ENCODE measurements around the gene INHBE. TPM values are rescaled to one million over a fixed set of nuclear protein-coding genes. Genes with fewer than 3 reads are reported as not detected.

Gene INHBE
- total RNA-seq, 3 donors from 2014 or later, result 0.24 to 0.27 TPM; not detected in 1

DNA sequence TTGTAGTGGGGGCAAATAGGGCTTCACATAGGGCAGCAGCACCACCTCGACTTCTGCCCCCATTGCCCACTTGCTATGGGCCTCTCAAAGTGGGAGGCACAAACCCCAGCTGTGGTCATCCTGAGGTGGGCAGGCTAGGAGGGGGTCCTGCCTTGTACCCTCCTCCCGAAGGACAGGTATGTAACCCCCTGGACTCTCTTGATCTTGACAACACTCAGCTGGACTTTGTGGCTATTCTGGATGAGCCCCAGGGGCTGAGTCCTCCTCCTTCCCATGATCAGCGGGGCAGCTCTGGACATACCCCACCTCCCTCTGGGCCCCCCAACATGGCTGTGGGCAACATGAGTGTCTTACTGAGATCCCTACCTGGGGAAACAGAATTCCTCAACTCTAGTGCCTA, 16.6 kb downstream of the INHBE start:
- no peaks in the 10 kb centered on the region for H3K27me3 Mint-ChIP-seq (ENCODE audit: low read depth)
- no peak overlapping the region for H3K4me3 Mint-ChIP-seq
- ATAC-seq, result no peak
- no peak for DNase-seq
- H3K9me3 Mint-ChIP-seq, result no peaks in the 10 kb centered on the region
- peaks cover 39% of the 10 kb centered on the region for H3K4me1 Mint-ChIP-seq (ENCODE audit: low read depth)
- H3K36me3 Mint-ChIP-seq (ENCODE audit: insufficient read depth), result peaks cover 32% of the 10 kb centered on the region

- Mint-ChIP-seq H3K9me3 (no peaks in the 10 kb centered on the region), H3K4me3 (no peak overlapping the region), H3K4me1 (ENCODE audit: low read depth) (peaks cover 47% of the 10 kb centered on the region), H3K27me3 (ENCODE audit: low read depth) (no peaks in the 10 kb centered on the region), H3K36me3 (ENCODE audit: insufficient read depth) (peaks cover 32% of the 10 kb centered on the region)
- no peak for DNase-seq
- ATAC-seq, result no peak
These were observed 17.3 kb downstream of the INHBE start for GRCh38 chr12:57472391-57472790.

DNA sequence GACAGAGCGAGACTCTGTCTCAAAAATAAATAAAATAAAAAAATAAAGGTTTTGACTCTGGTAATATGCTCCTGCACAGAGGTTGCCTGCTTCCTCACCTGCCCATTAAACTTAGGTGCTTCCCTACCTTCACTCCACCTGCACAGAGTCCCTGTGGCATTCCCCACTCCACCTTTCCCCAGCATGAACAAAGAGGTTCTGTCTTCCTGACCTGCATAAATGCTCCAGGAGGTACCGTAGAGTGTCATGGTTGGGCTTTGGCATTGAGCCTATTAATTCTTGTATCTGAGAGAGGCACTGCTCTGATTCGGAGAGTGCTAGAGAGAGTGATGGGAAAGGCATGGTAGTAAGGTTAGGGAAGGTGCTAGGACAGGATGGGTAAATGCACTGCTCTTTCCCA, 18.3 kb downstream of the INHBE start:
- Mint-ChIP-seq H3K4me3 (no peak overlapping the region), H3K36me3 (ENCODE audit: insufficient read depth) (peaks cover 22% of the 10 kb centered on the region), H3K27me3 (ENCODE audit: low read depth) (no peaks in the 10 kb centered on the region), H3K4me1 (ENCODE audit: low read depth) (peaks cover 54% of the 10 kb centered on the region), H3K9me3 (no peaks in the 10 kb centered on the region)
- no peak for ATAC-seq
- no peak for DNase-seq

- Mint-ChIP-seq H3K9me3 (no peaks in the 10 kb centered on the region), H3K4me3 (peak overlapping the region; percentile 59), H3K36me3 (ENCODE audit: insufficient read depth) (peaks cover 20% of the 10 kb centered on the region), H3K27me3 (ENCODE audit: low read depth) (no peaks in the 10 kb centered on the region), H3K4me1 (ENCODE audit: low read depth) (peaks cover 59% of the 10 kb centered on the region)
- no peak for ATAC-seq
- no peak for DNase-seq
These were observed 18.8 kb downstream of the INHBE start for GRCh38 chr12:57473886-57474285.

DNA sequence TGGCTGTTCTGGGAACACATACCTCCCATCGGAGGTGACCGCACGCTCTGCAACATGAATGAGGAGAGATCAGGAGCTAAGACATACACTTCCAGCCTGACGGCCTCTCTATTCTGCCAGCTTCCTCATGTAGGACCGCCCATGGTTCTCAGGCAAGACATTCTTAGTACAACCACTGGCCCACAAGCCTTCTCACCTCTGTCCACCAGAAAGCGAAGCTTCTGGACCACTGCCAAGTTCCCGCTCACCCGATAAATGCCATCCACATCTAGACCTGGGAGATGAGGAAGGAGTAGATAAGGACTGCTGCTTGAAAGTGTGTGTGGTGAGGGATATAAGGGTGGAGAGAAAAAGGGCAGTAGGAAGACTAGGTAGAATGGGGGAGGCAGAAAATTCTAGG, 19.3 kb downstream of the INHBE start:
- H3K4me1 Mint-ChIP-seq (ENCODE audit: low read depth), result peaks cover 65% of the 10 kb centered on the region
- ATAC-seq, result no peak

GRCh38 chr12:57474862-57475261, 19.8 kb downstream of the INHBE start:
- Mint-ChIP-seq H3K4me1 (ENCODE audit: low read depth) (peaks cover 69% of the 10 kb centered on the region), H3K4me3 (peak overlapping the region; percentile 59), H3K36me3 (ENCODE audit: insufficient read depth) (peaks cover 17% of the 10 kb centered on the region), H3K9me3 (no peaks in the 10 kb centered on the region), H3K27me3 (ENCODE audit: low read depth) (no peaks in the 10 kb centered on the region)
- DNase-seq (no peak), ATAC-seq (no peak)

More for the DNA sequence above, 19.3 kb downstream of the INHBE start:
- H3K36me3 Mint-ChIP-seq (ENCODE audit: insufficient read depth), result peaks cover 17% of the 10 kb centered on the region
- no peaks in the 10 kb centered on the region for H3K9me3 Mint-ChIP-seq
- H3K4me3 Mint-ChIP-seq, result peak overlapping the region; percentile 59
- DNase-seq, result no peak
- H3K27me3 Mint-ChIP-seq (ENCODE audit: low read depth), result no peaks in the 10 kb centered on the region

- H3K4me1 Mint-ChIP-seq (ENCODE audit: low read depth), result peaks cover 75% of the 10 kb centered on the region
- no peak for DNase-seq
These were observed 20.4 kb downstream of the INHBE start for GRCh38 chr12:57475271-57476161.

DNA sequence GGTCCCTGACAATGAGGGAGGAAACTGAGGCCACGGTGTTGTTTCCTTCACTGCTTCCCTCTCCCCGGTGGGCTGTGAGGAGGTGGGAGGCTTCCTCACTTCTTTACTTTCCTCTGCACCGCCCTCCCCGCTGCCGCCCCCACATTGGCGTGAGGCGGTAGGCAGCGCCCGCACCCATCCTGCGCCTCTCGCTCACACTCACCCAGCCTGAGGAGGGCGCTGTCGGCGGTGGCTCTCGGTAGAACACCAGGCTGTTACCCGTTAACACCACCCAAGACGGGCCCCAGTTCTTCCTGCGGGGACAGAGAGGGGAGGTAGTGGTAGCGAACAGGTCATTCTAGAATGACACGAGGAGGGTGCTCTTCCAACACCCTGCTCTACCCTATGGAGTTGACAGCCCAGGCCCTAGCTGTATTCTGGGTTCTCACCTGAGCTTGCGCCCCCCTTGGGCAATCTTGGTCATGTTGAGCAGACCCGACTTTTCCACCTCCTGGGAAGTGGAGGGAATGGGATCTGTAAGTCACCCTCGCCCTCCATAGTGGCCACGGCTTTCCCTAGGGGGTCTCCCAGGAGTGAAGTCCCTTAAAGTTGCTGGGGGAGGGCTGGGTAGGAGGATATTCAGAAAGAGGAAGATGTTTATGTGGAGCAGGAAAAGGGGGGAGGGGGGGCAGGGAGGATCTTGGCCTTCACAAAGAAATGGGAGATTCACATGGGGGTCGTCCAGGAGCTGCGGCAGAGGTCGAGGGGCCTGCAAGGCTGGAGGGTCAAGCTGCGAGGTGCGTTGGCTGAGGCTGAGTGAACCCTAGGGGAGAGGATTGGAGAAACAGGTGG, 21.3 kb downstream of the INHBE start:
- ATAC-seq, result peak; percentile 49 to 55
- Mint-ChIP-seq H3K27me3 (ENCODE audit: low read depth) (no peaks in the 10 kb centered on the region), H3K4me3 (peak overlapping the region; percentile 91), H3K9me3 (no peaks in the 10 kb centered on the region), H3K36me3 (ENCODE audit: insufficient read depth) (peaks cover 17% of the 10 kb centered on the region), H3K4me1 (ENCODE audit: low read depth) (peaks cover 84% of the 10 kb centered on the region)
- DNase-seq, result peak; percentile 67

More at GRCh38 chr12:57475271-57476161, 20.4 kb downstream of the INHBE start:
- peak; percentile 0 to 1 for ATAC-seq
- no peaks in the 10 kb centered on the region for H3K9me3 Mint-ChIP-seq
- no peaks in the 10 kb centered on the region for H3K27me3 Mint-ChIP-seq (ENCODE audit: low read depth)
- H3K4me3 Mint-ChIP-seq, result peak overlapping the region; percentile 91
- H3K36me3 Mint-ChIP-seq (ENCODE audit: insufficient read depth), result peaks cover 17% of the 10 kb centered on the region

- peak overlapping the region; percentile 91 for H3K4me3 Mint-ChIP-seq
- H3K27me3 Mint-ChIP-seq (ENCODE audit: low read depth), result no peaks in the 10 kb centered on the region
- DNase-seq (no peak), ATAC-seq (no peak)
- peaks cover 14% of the 10 kb centered on the region for H3K36me3 Mint-ChIP-seq (ENCODE audit: insufficient read depth)
- H3K9me3 Mint-ChIP-seq, result no peaks in the 10 kb centered on the region
- peaks cover 87% of the 10 kb centered on the region for H3K4me1 Mint-ChIP-seq (ENCODE audit: low read depth)
These were observed 22.0 kb downstream of the INHBE start for GRCh38 chr12:57476993-57477709.

GRCh38 chr12:57477710-57478681, 22.9 kb downstream of the INHBE start:
- peaks cover 81% of the 10 kb centered on the region for H3K4me1 Mint-ChIP-seq (ENCODE audit: low read depth)
- peaks cover 14% of the 10 kb centered on the region for H3K36me3 Mint-ChIP-seq (ENCODE audit: insufficient read depth)
- ATAC-seq, result peak; percentile 42 to 46
- H3K27me3 Mint-ChIP-seq (ENCODE audit: low read depth), result no peaks in the 10 kb centered on the region
- DNase-seq, result peak; percentile 50
- H3K9me3 Mint-ChIP-seq, result no peaks in the 10 kb centered on the region
- peak overlapping the region; percentile 91 for H3K4me3 Mint-ChIP-seq

DNA sequence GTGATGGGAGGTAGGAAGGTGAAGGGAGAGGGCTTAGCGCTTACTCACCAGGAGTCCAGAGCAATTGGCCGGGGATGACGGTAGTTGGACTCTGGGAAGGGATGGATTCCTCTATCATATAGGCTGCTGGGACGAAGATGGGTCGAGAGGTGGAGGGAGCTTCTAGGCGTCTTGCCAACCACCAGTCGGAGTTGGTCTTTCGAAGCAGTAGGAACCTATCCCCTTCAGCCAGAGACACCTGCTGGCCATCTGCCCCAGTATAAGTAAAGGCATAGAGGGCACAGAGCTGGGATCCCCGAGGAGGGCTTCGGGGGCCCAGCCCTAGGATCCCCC, 23.9 kb downstream of the INHBE start:
- no peaks in the 10 kb centered on the region for H3K27me3 Mint-ChIP-seq (ENCODE audit: low read depth)
- ATAC-seq, result no peak
- no peaks in the 10 kb centered on the region for H3K9me3 Mint-ChIP-seq
- DNase-seq, result no peak
- peaks cover 80% of the 10 kb centered on the region for H3K4me1 Mint-ChIP-seq (ENCODE audit: low read depth)
- peak overlapping the region; percentile 91 for H3K4me3 Mint-ChIP-seq
- peaks cover 12% of the 10 kb centered on the region for H3K36me3 Mint-ChIP-seq (ENCODE audit: insufficient read depth)

GRCh38 chr12:57479376-57480115, 24.4 kb downstream of the INHBE start, which contains the start of gene ARHGAP9:
Gene ARHGAP9 (minus strand): TSS chr12:57479866. CDS start chr12:57479406, 460 bp downstream.
- H3K4me1 Mint-ChIP-seq (ENCODE audit: low read depth), result peaks cover 75% of the 10 kb centered on the region
- DNase-seq, result peak; percentile 52
- H3K4me3 Mint-ChIP-seq, result peak within 1 kb of the TSS; percentile 91
- peak; percentile 59 to 64 for ATAC-seq
- H3K36me3 Mint-ChIP-seq (ENCODE audit: insufficient read depth), result peaks cover 7% of the 10 kb centered on the region
- H3K27me3 Mint-ChIP-seq (ENCODE audit: low read depth), result no peaks in the 10 kb centered on the region
- no peaks in the 10 kb centered on the region for H3K9me3 Mint-ChIP-seq

DNA sequence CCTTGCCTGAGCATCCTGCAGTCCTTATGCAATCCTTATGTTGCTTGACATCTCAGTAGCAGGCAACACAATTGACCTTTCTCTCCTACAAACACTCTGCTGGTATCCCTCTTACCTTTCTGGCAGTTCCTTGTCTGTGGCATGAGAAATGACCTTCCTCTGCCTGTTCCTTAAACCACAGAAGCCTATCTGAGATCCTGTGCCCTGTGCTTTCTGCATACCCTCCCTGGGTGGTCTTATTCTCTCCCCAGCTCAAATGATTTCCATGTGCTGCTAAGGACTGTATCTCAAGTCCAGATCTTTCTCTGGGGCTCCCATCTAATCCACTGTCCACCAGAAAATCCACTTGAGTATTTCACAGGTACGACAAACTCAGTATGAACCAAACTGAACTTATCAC, 26.6 kb downstream of the INHBE start:
- Mint-ChIP-seq H3K4me1 (ENCODE audit: low read depth) (peaks cover 59% of the 10 kb centered on the region), H3K9me3 (no peaks in the 10 kb centered on the region)

More for the DNA sequence above, 26.6 kb downstream of the INHBE start:
- H3K4me3 Mint-ChIP-seq, result no peak overlapping the region
- DNase-seq, result no peak
- ATAC-seq, result no peak
- peaks cover 5% of the 10 kb centered on the region for H3K36me3 Mint-ChIP-seq (ENCODE audit: insufficient read depth)
- no peaks in the 10 kb centered on the region for H3K27me3 Mint-ChIP-seq (ENCODE audit: low read depth)
